ENCODE results near the gene ZBTB32. TPM values are rescaled to one million over a fixed set of nuclear protein-coding genes. Genes with fewer than 3 reads are reported as not detected.

The ZBTB32 gene
- total and polyA plus RNA-seq, 2 of the 8 experiments (the other 6 are each of a cell fraction or from before 2014, with no cell fraction given), result 0.11 to 0.50 TPM

- no peak for TF ChIP-seq MAFK (IDR thresholded peaks at IDR 0.05; ENCODE audit: low read depth, low read length)
- TF ChIP-seq CBX8 (IDR thresholded peaks at IDR 0.05; ENCODE audit: borderline replicate concordance, low read depth, low read length), result no peak
- no peak for TF ChIP-seq POLR2A (IDR thresholded peaks at IDR 0.05; ENCODE audit: control extremely low read depth in 1 of 2, low read depth in 2 of 2, low read length in 2 of 2)
Observed at GRCh38 chr19:35720648-35721047, 16.3 kb downstream of the ZBTB32 start (continued).
